Stimulated activated CD4-positive, alpha-beta T cell treated with anti-CD3 and anti-CD28 coated beads, TNF-alpha, amount 100 ng/mL, for 48 hours (primary cell): ENCODE measurements around the gene POFUT2.
A peak's percentile ranks its signal among the peaks of the same experiment; 100 is the strongest.

Source experiments
- DNase-seq, 3 donors: peaks; one replicate each; pipeline ENCODE4 v3.0.0-alpha.2; 2020; ENCODE audit warnings: low read depth in 3 of 3

POFUT2 gene, protein sequence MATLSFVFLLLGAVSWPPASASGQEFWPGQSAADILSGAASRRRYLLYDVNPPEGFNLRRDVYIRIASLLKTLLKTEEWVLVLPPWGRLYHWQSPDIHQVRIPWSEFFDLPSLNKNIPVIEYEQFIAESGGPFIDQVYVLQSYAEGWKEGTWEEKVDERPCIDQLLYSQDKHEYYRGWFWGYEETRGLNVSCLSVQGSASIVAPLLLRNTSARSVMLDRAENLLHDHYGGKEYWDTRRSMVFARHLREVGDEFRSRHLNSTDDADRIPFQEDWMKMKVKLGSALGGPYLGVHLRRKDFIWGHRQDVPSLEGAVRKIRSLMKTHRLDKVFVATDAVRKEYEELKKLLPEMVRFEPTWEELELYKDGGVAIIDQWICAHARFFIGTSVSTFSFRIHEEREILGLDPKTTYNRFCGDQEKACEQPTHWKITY

DNA sequence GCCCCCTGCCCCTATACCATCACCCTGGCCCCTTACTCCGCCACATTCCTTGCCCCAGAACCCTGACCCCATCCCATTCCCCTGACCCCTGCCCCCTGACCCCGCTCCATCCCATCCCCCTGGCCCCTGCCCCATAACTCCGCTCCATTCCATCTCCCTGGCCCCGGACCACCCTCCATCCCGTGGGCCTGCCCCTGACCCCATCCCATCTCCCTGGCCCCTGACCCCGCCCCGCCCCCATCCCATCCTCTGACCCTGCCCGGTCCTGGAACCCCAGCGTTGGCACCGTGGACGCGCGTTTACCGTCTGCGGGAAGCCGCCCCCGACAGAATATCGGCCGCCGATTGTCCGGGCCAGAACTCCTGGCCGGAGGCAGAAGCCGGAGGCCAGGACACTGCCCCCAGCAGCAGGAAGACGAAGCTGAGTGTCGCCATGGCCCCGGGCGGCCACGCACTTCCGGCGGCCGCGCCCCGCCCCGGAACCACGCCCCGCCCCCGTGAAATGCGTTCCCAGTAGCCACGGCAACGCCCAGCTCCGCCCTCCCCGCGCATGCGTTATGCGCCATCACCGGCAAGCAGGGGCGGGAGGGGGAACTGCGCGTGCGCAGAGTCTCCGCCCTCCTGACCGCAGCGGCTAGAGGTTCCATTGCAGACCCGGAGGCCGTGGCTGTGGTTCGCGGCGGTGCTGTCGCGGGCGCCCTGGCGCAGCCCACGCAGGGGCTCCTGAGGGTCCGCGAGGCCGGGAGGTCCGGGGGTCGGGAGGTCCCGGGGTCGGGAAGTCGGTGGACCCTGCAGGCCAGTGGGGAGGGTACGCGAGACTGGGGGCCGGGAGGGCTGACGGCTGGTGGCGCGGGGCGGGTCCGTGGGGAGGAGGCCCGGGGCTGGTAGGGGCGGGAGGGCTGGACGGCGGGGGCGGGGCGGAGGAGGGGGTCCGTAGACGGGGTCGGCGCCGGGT lies at the start of gene POFUT2:
TSS of gene POFUT2 (minus strand) at position 458 of the 954 bp plus-strand sequence. CDS start at position 434, 24 bp downstream.
- peak; percentile 96 to 98 (median 98) for DNase-seq

DNA sequence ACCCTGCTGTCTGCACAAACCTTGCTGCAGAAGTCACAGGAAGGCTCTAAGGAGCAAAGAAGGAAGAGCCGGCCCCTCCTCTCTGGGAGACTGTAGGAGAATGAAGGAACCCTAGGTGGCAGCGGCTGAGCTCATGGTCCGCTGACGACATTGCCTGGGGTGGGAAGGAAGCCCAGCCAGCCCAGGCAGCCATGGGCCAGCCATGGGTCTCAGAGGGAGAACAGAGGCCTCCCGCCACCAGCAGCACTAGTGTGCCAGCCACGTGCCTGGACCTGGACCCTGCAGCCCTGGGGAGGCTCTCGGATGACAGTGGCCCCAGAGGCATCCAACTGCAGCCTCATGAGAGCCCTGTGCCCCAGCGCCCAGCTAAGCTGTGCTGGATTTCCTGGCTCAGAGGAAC lies 49.2 kb upstream of the POFUT2 start:
- no peak for DNase-seq

DNA sequence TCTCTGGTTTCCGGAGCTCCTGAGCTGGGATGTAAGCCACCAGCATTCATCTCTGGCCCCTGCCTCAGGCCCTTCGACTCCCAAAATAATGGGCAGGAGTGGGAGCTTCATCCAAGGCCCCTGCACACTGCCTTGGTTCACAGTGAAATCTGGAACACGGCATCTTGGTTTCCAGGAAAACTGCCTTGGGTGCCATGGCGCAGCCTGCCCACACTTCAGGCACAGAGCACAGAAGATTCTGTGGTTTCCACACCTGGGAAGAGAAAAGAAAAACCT lies 48.8 kb upstream of the POFUT2 start:
- DNase-seq = no peak

DNA sequence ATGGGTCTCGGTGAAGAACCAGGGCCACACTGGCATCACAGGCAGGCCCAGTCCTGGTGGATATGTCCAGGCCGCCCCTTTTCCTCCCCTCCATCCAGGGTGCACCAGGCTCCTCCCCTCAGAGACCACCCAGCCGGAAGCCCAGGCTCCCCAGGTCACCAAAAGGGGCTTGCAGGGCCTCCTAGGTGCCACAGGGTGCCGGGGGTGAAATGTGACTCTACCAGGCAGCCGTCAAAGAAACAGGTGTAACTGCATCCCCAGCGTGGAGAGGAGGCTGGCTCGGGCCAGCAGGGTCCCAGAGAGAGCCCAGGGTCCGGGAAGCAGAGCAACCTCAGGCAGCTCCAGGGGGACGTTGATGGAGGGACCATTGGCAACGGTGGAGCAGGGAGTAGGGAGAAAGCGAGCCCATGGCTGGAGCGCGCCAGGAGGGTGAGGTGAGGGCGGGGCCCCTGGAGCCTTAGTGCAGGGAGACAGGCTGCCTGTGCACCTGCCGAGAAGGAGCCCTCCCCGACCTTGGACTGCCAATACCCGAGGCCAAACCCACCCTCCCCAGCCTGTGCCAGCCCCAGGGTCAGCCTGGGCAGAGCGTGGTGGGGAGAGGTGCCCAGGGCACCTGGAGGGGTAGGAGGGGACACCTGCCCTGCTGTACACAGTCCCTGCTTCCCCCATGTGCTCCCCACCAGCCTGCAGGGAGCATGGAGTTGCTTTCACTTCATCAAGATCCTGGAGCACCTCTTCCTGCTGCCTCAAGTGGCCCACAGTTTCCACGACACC lies 48.3 kb upstream of the POFUT2 start:
- DNase-seq = no peak

DNA sequence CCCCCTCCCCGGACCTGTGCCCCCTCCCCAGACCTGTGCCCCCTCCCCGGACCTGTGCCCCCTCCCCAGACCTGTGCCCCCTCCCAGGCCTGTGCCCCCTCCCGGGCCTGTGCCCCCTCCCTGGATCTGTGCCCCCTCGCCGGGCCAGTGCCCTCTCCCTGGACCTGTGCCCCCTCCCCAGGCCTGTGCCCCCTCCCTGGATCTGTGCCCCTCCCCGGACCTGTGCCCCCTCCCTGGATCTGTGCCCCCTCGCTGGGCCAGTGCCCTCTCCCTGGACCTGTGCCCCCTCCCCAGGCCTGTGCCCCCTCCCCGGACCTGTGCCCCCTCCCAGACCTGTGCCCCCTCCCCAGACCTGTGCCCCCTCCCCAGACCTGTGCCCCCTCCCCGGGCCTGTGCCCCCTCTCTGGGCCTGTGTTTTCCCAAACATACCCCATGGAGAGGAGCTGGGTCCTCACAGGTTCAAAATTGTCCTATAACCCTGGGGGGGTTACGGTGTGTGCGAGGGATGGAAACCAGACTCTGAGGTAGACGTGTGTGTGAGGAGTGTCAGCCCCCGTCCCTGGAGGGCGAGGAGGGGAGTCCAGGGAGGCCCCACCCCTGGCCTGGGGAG lies 47.6 kb upstream of the POFUT2 start:
- DNase-seq = no peak

DNA sequence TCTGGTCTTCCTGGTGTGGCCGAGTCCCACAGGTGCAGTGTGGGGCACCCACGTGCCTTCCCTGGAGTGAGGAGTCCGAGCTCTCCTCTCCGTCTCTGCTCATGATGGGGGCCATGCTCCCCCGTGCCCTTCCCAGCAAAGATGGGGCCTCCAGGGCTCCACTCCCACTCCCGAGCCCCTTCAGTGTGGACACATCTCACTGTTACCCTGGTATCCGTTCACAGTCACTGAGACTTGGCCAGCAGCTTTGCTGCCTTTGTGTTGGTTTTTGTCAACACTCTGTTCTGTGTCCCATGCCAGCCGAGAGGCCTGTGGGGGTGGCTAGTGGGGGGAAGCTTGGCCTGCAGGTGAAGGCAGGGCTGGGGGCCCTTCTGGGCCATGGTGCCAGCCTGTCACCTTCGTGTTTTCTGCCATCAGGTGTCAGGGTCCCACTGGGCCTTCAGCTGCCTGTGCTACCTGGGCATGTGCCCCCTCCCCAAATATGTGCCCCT lies 46.9 kb upstream of the POFUT2 start:
- DNase-seq = no peak

DNA sequence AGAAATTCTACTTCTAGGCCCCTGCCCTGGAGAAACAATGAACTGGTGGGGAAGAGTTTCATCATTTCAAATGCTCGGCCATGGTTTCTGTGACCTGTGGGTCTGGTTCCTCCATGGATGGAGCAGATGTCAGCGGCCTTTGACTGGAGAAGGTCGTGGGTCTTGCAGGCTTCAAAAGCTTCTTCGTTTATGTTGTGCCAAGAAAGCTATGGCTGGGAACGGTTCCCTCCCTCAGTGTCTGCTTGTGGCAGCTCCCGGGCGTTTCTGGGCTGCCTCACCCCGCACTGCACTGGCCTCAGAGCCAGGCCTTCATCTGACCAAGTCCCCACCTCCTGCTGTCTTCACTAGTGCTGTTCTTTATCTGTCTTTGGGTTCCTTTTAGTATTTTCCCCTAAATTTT lies 46.4 kb upstream of the POFUT2 start:
- no peak for DNase-seq

DNA sequence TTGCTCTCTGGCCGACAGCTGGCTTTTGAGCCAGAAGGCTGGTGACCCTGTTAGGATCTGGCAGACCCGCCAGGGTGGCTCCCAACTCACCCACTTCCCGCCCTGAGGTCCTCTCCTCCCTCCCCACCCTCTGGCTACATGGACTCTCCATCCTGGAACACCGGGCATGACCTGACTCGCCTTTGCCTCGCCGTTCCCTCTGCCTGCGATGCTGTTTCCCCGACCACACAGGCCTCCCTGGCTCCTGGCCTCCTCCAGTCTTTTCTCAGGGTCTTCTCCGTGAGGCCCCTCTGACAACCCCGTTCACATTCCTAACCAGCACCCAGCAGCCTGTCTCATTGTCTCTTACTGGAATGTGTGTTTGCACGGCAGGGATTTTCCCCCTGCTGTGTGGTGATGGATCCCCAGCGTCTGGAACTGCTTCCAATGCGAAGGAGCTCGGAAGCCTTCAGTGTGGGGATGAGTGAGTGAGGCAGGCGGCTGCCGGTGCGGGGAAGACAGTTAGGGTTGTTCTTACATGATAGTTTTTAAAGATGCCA lies 46.0 kb upstream of the POFUT2 start:
- no peak for DNase-seq

DNA sequence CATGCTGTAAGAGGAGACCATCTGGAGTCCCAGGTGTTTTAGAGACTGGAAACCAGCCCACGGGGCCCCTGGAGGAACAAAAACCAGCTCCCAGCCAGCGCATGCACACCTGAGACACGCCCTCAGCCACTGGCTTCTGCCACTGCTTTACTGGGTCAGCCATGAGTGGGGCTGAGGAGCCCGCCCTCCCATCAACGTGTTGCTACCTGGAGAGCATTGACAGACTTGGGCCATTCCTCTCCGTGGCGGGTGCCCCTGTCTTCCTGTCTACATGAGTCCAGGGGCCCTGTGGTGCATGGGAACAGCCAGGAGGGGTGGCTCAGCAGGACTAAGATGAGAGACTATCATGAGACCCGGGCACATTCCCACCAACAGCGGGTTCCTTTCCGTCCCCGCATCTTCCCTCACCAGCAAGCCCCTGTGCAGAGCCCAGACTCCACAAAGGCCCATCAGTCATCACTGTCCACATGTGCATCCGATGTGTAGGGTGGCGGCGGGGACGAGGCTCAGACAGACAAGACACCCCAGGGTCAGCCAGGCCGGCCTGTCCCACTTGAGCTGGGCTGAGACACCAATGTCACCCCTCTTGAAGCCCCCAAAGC lies 45.4 kb upstream of the POFUT2 start:
- no peak for DNase-seq

DNA sequence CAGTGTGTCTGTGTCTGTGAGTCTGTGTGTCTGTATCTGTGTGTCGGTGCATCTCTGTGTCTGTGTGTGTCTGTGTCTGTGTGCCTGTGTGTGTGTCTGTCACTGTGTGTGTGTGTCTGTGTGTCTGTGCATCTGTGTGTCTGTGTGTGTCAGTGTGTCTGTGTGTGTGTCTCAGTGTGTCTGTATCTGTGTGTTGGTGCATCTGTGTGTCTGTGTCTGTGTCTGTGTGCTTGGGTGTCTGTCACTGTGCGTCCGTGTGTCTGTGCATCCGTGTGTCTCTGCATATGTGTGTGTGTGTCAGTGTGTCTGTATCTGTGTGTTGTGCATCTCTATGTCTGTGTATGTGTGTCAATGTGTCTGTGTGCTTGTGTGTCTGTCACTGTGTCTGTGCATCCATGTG lies 44.7 kb upstream of the POFUT2 start:
- no peak for DNase-seq

DNA sequence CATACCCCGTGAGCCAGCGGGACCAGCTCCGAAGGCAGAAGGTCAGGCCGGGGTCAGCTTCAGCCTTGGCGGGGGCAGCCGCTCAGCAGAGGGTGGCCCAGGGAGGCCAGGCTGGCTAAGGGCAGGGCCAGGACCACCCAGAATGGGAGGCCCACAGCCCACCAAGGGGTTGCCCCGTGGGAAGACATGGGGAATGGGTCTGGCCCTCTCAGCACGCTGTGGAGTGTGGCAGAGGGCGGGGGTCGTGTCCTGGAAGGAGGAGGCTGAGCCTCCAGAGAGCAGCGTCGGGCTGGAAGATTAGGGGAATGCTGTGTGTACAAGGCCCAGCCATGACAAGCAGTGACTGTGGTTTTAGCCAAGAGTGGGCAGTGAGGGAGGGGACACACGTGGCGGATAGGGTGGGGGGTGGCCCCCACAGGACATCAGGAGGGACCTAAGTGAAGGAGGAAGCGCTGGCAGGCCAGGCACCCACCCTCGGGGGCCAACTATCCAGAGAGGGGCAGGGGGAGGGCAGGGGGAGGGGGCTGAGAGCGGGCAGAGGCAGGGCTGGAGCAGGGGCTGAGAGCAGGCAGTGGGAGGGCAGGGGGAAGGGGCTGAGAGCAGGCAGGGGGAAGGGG lies 43.9 kb upstream of the POFUT2 start:
- no peak for DNase-seq

DNA sequence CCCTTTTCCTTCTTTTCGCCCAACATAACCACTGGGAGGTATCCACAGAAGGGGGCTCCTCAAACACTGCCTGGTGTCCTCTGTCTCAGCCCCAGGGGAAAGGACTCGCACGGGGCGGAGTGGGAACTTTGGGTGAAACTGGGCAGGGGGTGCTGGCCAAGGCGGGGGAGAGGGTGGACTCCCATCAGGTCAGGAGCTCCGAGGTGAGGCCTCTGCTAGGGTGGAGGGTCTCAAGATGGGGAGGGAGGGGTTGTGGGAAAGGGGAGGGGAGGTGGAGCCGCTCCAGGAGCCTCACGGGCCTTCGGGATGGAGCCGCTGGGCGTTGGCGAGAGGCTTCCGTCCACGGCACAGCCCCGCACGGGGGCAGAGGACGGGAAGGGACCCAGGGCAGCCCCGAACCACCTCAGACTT lies 43.2 kb upstream of the POFUT2 start:
- DNase-seq = no peak

DNA sequence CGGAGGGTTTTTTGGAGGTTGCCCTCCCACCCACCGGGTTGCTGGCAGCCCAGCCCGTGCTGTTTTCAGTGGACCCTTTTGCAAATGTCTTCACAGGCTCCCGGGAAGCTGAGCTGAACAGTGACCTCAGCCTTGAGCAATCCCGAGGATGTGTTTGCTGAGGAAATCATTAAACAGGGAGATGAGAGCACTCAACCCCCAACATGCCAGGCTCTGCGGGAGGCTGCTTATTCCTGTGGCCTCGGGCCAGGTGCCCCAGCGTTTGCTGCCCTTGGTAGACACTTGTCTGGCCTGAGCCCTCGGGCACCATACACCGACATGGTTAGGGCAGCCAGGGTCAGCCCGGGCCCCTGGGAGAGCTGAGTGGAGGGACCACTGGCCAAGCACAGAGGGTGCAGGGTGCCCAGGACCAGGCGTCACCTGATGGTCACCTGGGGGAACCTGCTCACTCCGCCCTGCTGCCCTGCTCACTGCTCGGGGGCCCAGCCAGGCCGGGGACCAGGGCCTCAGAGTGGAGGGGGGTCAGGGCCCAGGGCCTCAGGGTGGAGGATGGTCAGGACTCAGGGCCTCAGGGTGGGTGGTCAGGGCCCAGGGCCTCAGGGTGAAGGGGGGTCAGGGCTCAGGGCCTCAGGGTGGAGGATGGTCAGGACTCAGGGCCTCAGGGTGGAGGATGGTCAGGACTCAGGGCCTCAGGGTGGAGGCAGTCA lies 42.5 kb upstream of the POFUT2 start:
- no peak for DNase-seq

DNA sequence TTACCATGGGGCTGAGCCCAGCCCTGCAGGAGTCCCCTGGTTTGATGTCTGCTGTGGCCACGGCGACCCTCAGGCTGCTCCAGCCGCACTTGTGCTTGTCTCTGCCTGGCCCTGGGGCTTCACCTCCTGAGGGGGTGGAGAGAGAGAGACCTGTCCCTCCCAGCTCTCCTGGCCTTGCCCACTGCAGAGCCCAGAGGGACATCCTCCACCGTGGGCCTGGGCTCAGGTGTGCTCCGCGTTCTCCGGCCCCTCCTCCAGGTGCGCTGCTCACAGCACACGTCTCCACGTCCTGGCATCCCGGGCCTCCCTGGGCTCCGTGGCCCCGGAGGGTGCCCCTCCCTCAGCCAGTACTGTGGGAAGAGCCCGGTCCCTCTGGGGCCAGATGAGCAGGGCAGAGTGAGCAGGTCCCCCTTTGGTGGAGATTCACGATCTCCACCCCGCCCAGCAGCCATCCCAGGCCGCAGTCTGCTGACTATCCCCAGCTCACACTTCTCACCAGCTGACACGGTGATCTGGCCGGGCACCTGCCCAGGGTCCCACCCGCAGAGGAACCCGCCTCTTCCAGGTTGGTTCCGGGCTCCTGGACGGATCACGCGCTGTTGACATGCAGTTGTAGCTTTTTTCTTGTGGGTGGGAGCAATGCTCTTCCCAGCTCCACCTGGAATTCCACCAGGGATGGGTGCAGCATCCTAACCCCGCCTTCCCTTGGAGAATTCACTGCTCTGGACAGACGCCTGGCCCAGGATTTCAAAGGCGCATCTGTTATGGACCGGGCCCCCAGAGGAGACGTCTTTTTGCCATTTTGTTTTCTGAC lies 41.8 kb upstream of the POFUT2 start:
- DNase-seq = no peak

DNA sequence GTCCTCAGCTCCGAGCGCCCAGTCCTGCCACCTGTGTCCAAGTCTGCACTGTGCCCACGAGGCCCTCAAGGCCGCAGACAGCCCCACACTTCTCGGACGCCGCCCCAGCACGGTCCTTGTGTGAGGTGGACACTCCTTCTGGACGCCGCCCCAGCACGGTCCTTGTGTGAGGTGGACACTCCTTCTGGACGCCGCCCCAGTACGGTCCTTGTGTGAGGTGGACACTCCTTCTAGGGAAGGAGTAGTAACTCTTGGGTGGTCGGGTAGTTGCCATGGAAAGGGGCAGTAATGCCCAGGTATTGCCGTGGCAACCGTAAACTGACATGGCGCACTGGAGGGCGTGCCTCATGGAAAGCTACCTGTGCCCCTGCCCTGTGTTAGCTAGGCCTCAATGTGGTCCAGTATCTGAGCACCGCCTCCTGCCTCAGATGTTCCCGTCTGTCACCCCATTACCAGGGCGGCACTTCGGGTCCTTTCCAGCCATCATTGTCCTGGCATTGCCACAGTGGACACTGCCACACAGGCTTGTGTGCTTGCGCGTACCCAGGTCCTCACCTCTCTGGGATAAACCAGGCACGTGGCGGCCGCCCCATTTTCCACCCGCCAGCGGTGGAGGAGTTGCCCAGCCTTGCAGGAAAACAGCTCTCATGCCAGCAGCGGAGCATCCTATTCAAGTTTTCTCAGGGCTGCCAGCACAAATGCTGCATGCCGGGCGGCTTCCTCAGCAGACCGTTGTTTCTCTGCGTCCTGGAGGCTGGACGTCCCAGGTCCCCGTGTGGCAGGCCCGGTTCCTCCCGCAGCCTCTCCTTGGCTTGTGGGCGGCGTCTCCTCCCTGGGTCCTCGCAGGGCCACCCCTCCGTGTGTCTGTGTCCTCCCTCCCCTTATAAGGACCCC lies 40.8 kb upstream of the POFUT2 start:
- DNase-seq = no peak

DNA sequence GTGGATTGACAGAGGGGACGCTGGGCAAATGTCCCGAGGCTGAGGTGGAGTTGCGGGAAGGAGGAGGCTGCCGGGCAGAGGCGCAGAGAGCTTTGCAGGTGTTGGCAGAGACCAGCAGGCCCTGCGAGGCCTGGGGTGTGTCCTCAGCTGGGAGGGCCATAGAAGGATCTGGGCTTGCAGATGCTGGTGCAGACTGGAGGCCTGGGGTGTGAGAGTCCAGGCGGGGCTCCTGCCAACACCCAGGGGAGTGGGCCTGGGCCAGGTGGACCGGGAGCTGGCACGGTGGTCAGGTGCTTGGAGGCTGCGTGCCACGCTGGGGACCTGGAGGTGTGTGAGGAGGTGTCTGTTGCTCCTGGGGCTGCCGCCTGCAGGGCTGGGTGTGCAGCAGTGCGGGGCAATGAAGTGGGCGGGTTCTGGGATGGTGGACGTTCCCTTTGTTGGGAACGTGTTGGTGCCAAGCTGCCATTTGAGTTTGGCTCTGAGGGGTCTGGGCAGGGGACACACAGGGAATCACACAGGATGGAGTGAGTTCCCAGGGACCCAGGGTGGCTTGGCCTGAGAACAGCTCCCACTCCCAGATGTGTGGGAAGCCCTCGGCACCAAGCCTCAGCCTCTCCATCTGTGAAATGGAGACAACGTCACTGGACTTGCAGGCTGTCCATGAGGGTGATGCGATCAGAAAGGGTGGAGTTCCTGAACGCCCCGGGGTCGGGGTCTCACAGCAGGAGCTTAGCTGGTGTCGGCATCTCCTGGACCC lies 39.9 kb upstream of the POFUT2 start:
- DNase-seq = no peak

DNA sequence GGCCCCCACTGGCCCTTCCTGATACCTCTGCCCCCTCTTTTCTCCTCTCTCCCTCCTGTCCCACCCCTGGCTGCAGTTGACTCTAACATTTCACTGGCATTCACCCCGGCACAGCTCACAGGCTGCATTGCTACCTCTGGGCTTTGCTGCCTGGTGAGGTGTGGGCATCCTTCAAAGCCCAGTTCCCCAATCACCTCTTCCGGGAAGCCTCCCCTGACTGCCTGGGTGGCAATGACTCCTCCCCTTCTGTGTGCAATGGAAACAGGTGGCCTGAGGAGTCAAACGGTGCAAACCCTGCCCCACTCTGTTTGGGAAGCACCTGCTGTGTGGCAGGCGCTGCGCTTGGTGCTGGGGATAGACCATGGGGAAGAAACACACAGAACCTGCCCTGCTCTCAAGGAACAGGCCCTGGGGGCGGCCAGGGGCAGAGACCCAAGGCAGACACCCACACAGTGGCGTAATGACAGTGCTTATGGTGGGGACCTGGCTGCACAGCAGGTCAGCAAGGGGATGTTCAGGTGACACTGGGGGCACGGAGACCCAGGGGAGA lies 39.3 kb upstream of the POFUT2 start:
- DNase-seq = no peak
